Measurements from ENCODE around the gene DPM2. TPM values are rescaled to one million over a fixed set of nuclear protein-coding genes. Genes with fewer than 3 reads are reported as not detected.

The DPM2 gene
- total RNA-seq, 4 donors from 2014 or later: 8.8 to 18.0 (median 13.5) TPM

DNA sequence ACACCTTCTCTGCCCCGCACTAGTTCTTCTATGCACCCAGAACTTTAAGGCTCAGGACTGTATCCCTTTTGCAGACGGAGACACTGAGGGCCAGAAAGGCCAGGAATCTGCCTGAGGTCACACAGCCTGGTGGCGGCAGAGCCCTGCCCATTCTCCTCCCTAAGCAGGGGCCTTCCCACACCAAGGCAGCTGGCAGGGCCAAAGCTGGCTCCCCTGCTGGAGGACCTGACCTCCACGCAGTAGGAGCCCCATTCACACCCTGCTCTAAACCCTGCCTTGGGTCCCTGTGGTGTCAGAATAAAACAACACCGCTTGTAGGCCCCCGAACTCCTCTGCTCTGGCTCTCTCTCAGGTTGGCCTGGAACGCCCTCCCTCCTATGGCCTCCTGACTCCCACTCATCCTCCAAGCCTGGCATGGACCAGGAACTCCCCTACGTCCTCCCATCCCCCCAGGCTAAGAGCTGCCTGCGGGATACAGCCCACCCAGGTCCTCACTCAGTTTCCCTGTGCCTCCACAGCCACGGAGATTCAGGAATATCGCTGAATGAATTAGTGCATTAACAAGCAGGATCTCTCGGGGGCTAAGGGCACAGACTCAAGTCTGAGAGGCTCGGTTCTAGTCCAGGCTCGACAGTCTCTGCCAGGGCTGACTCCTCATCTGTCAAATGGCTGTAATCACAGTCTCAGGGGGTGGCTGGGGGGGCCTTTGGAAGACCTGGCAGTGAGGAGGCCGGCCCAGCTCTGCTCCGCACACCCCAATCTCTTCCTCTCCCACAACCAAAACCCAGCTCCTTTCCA lies 41.1 kb downstream of the DPM2 start:
- DNase-seq (ENCODE audit: low spot score): no peak
- ATAC-seq (ENCODE audit: low FRiP score): peak; percentile 11
- TF ChIP-seq, protein P1, sequence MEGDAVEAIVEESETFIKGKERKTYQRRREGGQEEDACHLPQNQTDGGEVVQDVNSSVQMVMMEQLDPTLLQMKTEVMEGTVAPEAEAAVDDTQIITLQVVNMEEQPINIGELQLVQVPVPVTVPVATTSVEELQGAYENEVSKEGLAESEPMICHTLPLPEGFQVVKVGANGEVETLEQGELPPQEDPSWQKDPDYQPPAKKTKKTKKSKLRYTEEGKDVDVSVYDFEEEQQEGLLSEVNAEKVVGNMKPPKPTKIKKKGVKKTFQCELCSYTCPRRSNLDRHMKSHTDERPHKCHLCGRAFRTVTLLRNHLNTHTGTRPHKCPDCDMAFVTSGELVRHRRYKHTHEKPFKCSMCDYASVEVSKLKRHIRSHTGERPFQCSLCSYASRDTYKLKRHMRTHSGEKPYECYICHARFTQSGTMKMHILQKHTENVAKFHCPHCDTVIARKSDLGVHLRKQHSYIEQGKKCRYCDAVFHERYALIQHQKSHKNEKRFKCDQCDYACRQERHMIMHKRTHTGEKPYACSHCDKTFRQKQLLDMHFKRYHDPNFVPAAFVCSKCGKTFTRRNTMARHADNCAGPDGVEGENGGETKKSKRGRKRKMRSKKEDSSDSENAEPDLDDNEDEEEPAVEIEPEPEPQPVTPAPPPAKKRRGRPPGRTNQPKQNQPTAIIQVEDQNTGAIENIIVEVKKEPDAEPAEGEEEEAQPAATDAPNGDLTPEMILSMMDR (IDR thresholded peaks at IDR 0.05): no peak

- TF ChIP-seq, protein P1 (IDR thresholded peaks at IDR 0.05): no peak
- DNase-seq (ENCODE audit: low spot score): no peak
- ATAC-seq (ENCODE audit: low FRiP score): no peak
These were observed 41.8 kb downstream of the DPM2 start for GRCh38 chr9:127895811-127896210.

- TF ChIP-seq, protein P1 (IDR thresholded peaks at IDR 0.05): no peak
- no peak for ATAC-seq (ENCODE audit: low FRiP score)
- no peak for DNase-seq (ENCODE audit: low spot score)
These were observed 44.3 kb downstream of the DPM2 start for GRCh38 chr9:127893392-127893791.

GRCh38 chr9:127892831-127893230 lies 44.8 kb downstream of the DPM2 start:
- ATAC-seq (ENCODE audit: low FRiP score) (no peak), DNase-seq (ENCODE audit: low spot score) (no peak)
- TF ChIP-seq, protein P1 (IDR thresholded peaks at IDR 0.05): no peak

- TF ChIP-seq, protein P1 (IDR thresholded peaks at IDR 0.05): no peak
- no peak for DNase-seq (ENCODE audit: low spot score)
- ATAC-seq (ENCODE audit: low FRiP score): no peak
These were observed 47.6 kb downstream of the DPM2 start for GRCh38 chr9:127890053-127890452.

- DNase-seq (ENCODE audit: low spot score) (no peak), ATAC-seq (ENCODE audit: low FRiP score) (no peak)
- TF ChIP-seq, protein P1 (IDR thresholded peaks at IDR 0.05): no peak
These were observed 49.9 kb downstream of the DPM2 start for GRCh38 chr9:127887792-127888191.

- ATAC-seq (ENCODE audit: low FRiP score): no peak
- TF ChIP-seq, protein P1 (IDR thresholded peaks at IDR 0.05): no peak
- DNase-seq (ENCODE audit: low spot score): no peak
These were observed 51.2 kb downstream of the DPM2 start for GRCh38 chr9:127886401-127886972.

Data from omental fat pad (tissue), 4 donors.